Measurements from ENCODE around the gene LRRD1.
A peak's percentile ranks its signal among the peaks of the same experiment; 100 is the strongest.
"Not testable (repeated sequence)": the region's sequence is repeated elsewhere in the genome, so short reads cannot be mapped to it uniquely, and the experiment has no call there.

Gene LRRD1

DNA sequence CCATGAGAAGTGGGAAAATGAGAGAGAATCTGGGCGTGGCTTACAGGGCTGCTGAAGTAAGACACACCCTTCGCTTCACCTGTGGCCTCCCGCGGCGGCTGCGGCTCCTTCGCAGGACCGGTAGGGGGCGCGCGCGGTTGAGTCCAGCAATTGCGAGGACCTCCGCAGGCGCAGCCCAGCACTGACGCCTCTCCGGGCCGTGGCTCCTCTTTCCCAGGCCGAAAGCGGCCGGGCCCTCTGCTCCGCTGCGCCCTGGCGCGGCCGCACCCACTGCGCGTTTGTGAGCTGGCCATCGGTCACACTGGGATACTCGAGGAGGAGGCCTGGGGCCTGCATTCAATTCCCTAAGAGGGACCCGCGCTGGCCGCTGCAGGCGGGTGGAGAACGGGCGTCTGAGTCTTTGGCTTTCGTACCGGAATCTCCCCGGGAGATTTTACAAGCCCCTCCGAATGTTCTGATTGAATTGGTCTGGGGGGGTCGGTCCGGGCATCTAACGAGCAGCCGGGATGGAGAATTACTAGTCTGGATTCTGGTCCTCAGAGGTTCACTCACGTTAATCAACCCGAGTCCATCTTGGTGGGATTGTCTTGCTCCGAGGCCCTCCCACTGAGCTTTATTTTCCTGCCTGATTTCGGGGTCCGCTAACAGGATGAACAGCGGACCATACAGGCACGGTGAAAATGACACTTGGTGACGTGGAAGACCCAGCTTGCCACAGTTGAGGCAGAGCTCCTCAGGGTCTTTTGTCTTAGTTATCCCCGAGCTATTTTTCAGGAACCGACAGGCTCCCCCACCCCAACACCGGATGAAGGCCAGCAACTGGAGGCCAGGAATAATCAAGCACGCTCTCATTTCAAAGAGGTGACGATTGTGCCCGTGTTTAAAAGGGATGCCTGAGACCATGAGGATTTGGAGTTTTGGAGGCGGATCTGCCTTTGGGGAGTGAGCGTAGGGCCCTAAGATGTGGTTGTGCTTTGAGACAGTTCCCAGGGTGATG lies at the start of gene LRRD1:
TSS of gene LRRD1 (minus strand) at position 215 of the 997 bp plus-strand sequence. CDS start 13,940 bp downstream, outside the sequence.
- DNase-seq, result peak; percentile 91

DNA sequence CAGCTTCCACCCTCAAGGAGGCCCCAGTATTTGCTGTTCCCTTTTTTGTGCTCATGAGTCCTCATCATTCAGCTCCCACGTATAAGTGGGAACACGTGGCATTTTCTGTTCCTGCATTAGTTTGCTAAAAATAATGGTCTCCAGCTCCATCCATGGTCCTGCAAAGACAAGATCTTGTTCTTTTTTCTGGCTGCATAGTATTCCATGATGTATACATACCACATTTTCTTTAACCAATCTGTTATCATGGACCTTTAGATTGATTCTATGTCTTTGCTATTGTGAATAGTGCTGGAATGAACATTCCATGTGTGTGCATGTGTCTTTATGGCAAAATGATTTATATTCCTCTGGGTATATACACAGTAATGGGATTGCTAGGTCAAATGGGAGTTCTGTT lies 49.8 kb upstream of the LRRD1 start:
- no peak for DNase-seq

DNA sequence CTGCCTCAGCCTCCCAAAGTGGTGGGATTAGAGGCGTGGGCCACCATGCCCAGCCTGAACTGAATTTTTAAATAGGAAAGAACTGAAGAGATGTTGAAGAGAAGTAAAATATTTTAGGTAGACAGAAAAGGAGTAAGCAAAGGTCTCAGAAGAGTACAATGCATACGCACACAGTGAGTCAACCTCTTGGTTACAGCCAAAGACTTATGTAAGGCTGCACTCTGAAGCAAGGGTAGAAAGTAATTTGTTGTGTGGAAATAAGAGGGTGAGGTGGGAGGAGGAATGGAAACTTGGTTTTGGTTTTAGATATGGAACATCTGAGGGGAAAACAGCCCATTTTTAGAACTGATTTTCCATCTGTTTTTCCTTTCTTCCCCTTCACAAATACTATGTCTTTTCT lies 49.2 kb upstream of the LRRD1 start:
- DNase-seq, result no peak

DNA sequence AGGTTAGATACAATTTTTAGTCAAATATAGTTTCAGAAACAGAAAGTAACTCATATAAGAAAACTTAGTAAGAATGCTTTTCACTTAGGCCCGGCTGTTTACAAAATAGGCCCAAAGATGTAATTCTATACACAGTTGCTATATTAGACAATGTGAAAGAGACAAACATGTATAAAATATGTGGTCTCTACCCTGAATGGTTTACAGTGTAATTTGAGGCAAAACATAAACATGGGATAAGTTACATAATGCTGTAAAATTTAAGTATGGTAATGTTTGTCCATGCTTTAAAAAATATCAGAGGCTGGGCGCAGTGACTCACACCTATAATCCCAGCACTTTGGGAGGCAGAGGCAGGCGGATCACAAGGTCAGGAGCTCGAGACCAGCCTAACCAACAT lies 48.0 kb upstream of the LRRD1 start:
- DNase-seq, result no peak

DNA sequence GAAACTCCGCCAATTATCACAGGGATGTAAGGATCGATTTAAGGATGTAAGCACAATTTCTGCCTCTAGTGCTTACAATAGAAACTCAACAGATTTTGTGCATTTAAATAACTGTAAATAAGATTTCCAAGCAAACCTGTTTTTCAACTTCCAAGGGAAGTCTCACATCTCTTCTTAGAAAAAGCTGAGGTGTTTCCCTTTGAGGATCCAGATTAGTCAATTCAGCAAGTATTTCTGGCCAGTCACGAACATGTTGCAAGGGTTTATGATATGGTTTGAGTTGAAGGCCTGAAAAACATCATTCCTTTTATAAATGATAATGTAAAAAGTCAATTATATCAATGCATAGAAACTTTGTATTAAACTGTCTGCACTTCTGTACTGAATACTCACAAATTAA lies 42.8 kb upstream of the LRRD1 start:
- no peak for DNase-seq

DNA sequence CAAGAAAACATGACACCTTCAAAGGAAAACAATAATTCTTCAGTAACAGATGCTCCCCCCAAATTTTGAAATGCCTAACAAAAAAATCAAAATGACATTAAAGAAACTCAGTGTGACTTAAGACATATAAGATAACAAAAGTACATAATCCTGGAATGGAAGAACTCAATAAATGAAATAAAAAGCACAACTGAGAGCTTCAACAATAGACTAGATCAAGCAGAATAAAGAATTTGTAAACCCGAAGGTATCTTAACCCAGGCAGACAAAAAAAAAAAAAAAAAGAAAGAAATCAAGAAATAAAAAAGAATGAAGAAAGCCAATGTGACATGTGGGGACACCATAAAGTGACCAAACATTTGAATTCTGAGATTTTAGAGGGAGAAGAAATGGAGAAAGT lies 27.7 kb upstream of the LRRD1 start:
- DNase-seq, result no peak

DNA sequence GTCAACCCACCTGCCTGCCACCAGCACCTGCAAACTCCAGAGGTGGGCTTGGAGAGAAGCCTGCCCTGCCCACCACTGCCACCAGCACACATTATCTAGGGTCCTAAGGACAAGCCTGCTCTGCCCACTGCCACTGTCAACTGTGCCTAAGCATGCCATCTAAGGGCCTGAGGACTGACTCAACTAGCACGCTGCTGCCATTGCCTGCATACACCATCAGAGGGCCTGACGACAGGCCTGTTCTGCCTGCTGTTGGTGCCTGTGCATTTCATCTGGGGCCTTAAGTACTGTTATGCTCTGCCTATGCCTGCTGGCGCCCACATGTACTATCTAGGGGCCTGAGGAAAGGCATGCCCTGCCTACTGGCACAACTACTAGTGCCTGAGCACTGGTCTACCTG lies 27.0 kb upstream of the LRRD1 start:
- DNase-seq, result no peak

DNA sequence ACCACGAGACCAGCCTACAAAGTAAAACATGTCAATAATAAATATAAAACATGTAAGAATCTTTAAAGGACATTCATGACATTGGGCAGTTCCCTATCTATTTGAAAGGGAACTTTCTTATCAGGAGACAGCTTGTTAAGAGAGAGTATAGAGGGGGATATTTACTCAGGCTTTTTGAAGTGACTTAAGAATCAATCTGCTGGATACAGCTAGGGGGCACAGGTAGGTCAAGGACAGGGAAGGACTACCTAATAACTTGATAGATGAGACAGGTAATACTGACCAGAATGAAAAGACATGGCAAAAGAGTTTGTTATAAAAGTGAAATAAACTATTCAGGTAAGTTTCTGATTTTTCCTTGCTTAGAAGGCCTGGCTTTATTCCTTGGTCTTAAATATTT lies 21.8 kb upstream of the LRRD1 start:
- no peak for DNase-seq

DNA sequence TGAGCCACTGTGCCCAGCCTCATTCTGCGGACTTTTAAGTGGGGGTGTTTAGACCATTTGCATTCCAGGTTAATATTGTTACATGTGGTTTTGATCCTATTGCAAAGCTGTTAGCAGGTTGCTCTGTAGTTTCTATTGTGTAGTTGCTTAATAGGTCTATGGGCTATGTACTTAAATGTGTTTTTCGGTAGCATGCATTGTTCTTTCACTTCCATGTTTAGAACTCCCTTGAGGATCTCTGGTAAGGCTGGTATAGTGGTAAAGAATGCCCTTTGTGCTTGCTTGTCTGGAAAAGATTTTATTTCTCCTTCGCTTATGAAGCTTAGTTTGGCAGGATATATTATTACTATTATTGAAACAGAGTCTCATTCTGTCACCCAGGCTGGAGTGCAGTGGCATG lies 13.4 kb upstream of the LRRD1 start:
- DNase-seq, result no peak

DNA sequence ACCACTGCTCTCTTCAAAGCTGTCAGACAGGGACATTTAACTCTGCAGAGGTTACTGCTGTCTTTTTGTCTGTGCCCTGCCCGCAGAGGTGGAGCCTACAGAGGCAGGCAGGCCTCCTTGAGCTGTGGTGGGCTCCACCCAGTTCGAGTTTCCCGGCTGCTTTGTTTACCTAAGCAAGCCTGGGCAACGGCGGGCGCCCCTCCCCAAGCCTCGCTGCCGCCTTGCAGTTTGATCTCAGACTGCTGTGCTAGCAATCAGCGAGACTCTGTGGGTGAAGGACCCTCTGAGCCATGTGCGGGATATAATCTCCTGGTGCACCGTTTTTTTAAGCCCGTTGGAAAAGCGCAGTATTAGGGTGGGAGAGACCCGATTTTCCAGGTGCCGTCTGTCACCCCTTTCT lies 10.3 kb upstream of the LRRD1 start:
- DNase-seq, result not testable (repeated sequence)

DNA sequence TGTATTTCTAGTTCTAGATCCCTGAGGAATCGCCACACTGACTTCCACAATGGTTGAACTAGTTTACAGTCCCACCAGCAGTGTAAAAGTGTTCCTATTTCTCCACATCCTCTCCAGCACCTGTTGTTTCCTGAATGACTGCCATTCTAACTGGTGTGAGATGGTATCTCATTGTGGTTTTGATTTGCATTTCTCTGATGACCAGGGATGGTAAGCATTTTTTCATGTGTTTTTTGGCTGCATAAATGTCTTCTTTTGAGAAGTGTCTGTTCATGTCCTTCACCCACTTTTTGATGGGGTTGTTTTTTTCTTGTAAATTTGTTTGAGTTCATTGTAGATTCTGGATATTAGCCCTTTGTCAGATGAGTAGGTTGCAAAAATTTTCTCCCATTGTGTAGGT lies 5.4 kb upstream of the LRRD1 start:
- DNase-seq, result not testable (repeated sequence)

DNA sequence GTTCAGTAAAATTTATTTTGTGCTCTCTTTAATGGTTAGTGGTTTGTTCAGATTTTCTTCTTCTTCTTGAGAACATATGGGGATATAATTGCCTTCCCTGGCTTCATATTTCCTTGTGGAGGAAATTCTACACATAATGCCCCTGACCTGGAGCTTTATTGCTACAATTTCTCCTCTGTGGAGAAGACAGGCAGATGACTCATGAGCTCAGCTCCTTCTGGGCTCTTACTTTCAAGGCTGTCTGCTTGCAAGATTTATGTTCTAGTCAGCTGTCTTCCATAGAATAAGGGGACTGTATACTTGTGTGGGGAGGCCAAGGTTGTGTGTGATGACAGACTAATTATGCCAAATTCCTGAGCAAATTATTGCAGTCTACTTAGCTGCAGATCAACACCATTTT lies 1.6 kb downstream of the LRRD1 start:
- DNase-seq, result no peak

DNA sequence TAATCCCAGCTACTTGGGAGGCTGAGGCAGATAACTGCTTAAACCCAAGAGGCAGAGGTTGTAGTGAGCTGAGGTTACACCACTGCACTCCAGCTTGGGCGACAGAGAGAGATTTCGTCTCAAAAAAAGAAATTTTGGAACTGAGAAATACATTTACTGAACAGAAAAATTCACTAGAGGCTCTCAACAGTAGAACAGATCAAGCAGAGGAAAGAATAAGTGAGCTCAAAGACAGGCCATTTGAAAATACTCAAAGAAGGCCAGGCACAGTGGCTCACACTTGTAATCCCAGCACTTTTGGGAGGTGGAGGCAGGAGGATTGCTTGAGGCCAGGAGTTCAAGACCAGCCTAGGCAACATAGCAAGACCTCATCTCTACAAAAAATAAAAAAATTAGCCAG lies 9.4 kb downstream of the LRRD1 start:
- DNase-seq, result not testable (repeated sequence)

DNA sequence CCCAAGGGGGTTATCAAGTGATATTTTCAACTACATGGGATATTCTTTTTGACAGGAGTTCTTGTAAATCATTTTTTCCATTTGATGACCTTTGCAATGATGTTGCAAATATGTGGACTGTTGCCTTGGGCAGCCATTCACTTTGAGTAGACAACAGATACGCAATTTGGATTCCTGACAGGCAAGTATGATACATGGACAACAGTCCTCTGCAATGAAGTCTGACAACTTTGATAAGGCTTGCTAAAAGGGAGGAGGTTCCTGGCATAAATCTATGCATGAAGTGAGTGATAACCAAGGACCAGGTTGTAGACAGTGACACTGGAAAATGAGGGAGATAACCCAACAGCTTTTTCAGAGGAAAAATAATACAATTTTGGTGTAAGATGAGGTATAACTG lies 17.7 kb downstream of the LRRD1 start:
- no peak for DNase-seq

DNA sequence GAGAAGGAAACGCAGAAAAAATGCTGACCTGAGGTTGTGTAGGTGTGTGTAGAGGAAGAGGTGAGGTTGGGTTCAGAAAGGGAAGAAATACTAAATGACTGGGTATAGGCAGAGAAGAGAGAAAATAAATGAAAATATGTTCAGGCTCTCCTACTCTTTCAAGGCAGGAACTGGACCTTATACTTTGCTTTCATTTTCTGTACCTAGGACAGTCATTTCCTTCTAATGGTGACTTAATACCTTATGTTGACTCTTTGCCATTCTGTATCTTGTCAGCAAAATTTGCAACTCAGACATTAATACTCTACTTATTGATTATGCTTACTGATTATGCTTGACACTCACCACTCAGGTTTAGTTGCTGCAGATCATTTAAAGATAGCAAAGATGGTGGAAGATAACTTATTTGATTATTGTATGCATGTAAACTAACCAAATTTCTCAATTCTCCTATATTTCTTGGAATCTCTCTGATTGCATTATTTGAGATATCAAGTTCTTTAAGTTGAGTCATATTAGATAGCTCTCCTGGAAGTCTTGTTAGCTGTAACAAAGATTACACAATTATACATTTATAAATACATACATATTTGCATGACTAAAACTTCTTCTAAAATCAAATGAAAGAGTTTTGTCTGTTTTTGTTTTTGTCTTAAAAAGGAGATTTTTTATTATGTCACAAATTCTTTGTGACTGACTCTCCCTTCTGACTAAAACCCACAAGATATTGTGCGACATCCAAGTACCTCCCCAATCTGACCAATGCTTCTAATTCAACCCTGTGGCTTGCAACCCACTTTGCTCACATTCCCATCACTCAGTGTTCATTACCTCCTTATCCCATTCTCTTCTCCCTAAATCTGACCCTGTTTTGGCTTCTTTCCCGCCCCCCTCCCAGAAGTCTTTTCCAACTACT lies 20.0 kb downstream of the LRRD1 start:
- no peak for DNase-seq

DNA sequence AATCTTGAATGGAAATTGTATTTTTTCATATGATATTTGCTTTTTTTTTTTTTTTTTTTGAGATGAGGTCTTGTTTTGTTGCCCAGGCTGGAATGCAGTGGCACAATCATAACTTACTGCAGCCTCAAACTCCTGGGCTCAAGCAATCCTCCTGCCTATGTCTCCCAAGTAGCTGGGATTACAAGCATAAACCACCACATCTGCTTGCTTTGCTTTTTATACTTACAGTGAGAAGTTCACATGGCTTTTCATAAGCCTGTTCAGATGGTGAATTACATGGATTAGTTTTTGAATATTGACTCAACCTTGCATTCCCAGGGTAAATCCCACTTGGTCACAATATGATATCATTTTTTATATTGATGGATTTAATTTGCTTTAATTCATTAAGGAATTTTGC lies 22.0 kb downstream of the LRRD1 start:
- DNase-seq, result no peak

DNA sequence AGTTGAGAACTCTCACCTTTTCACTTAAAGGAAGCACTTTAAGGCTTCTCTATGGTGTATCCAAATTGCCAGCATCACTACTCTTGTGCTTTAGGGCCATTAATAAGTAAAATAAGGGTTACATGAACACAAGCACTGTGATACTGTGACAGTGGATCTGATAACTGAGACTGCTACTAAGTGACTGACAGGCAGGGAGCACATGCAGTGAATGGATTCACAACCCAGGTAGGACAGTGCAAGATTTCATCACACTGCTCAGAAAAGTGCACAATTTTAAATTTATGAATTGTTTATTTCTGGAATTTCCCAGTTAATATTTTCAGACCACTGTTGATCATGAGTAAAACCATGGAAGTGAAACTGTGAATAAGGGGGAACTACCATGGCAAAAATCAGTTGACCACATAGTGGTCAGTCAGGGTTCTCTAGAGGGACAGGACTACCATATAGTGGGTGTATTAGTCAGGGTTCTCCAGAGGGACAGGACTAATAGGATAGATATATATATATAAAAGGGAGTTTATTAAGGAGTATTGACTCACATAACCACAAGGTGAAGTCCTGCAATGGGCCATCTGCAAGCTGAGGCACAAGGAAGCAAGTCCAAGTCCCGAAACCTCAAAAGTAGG lies 23.7 kb downstream of the LRRD1 start:
- DNase-seq, result no peak

DNA sequence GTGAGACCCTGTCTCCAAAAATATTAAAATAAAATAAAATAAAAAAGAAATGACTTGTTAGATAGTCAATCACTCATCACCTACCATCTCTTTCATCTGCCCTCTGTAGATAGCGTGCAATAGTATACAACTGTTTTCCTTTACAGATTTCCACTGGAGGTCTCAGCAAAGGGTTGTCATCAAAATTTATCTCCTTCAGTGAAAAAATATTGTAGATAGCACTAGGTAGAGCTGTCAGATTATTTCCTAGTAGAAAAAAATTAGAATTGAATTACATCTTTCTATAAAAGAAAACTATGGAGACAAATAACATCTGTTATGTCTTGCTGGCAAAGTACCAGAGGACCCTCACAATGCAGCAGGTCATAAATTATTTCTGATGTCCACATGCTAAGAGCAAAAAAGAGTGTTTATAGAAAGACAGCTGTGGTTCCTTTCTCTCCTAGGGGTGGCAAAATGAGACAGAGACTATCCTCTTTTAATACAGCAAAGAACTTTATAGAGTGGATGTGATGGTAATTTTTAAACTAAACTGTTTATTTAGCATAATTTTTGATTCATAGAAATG lies 28.4 kb downstream of the LRRD1 start:
- no peak for DNase-seq

DNA sequence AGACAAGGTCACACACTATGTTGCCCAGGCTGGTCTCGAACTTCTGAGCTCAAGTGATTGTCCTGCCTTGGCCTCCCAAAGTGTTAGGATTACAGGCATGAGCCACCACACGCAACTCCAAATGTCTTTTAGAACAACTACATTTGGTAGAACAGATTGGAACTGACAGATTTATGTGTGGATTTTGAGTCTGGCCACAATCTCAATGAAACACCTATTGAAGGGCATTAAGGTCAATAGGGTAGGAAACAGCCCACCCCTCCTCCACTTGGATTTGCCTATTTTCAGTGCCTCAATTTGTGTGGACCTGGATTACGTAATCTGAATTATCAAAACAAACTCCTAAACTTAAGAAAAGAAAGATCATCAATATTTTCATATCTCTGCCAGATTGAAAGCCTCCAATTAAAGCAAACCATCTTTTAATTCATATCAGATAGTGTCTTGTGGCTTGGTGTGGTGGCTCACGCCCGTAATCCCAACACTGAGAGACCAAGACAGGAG lies 29.2 kb downstream of the LRRD1 start:
- DNase-seq, result no peak

DNA sequence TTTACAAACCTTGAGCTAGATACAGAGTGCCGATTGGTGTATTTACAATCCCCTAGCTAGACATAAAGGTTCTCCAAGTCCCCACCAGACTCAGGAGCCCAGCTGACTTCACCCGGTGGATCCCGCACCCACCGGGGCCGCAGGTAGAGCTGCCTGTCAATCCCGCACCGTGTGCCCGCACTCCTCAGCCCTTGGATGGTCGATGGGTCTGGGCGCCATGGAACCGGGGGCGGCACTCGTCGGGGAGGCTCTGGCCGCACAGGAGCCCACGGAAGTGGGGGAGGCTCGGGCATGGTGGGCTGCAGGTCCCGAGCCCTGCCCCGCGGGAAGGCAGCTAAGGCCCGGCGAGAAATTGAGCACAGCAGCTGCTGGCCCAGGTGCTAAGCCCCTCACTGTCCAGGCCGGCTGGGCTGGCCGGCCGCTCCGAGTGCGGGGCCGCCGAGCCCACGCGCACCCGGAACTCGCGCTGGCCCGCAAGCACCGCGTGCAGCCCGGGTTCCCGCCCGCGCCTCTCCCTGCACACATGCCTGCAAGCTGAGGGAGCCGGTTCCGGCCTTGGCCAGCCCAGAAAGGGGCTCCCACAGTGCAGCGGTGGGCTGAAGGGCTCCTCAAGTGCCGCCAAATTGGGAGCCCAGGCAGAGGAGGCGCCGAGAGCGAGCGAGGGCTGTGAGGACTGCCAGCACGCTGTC lies 35.6 kb downstream of the LRRD1 start:
- DNase-seq, result not testable (repeated sequence)

DNA sequence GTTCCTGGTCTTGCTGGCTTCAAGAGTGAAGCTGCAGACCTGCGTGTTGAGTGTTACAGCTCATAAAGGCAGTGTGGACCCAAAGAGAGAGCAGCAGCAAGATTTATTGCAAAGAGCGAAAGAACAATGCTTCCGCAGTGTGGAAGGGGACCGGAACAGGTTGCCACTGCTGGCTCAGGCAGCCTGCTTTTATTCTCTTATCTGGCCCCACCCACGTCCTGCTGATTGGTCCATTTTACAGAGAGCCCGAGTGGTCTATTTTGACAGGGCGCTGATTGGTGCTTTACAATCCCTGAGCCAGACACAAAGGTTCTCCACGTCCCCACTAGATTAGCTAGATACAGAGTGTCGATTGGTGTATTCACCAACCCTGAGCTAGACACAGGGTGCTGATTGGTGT lies 36.2 kb downstream of the LRRD1 start:
- DNase-seq, result not testable (repeated sequence)

DNA sequence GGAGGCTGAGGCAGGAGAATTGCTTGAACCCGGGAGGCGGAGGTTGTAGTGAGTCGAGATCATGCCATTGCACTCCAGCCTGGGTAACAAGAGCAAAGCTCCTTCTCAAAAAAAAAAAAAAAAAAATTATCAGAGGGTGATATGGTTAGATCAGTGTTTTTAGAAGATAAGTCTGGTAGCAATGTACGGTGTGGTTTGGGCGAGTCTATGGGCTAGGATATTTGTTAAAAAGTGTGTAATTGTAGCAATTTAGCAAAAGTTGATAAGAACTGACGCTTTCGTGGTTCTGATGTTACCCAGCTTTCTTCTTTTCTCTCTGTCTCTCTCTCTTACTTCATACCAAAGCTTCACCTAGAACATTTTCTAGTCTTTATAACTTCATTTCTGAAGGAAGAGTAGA lies 37.8 kb downstream of the LRRD1 start:
- DNase-seq, result no peak

All from activated naive CD4-positive, alpha-beta T cell treated with Interleukin-2 at 50 U/mL for 16 hours (primary cell).